Stimulated activated CD8-positive, alpha-beta memory T cell treated with anti-CD3 and anti-CD28 coated beads, Interleukin-12 subunit alpha, Interleukin-12 subunit beta, amount 100 ng/mL, for 24 hours (primary cell): ENCODE results near the gene ST6GALNAC3.

Experiments
- DNase-seq: peaks from one replicate; pipeline ENCODE4 v3.0.0-alpha.2; 2020; ENCODE audit errors: extremely low read depth

ST6GALNAC3 gene

DNA sequence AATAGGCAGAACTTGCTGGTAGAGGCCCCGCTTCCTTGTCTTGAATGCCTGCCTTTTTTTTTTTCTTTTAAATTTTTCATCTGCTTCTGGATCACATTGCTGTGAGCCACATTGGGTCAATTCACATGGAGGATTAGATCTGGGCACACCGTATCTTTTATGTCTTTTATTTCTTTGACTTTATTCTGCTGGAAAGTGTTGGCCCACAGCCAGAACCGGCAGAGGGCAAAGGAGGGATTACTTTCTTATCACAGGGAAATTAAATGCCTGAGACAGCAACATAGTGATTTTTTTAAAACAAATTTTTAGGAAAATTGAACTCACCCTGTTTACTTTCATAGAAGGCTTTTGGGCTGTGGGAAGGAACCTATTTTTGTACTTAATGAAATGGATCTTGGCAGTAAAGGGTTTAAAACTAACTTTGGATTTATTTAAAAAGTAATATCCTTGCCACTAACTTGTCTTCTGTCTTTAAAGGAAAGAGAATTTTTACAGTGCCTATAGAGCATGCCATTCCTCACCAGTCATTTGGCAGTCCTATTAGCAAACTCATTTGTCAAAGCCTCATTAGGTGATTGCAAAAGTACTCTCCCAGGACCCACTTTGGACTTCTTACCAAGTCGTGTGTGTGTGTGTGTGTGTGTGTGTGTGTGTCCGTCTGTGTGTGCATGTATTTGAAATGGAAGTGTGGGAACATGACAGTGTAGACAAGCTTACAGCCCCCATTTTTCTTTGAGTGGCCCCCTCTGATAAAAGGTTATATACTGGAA lies 68.4 kb downstream of the ST6GALNAC3 start:
- no peak for DNase-seq

DNA sequence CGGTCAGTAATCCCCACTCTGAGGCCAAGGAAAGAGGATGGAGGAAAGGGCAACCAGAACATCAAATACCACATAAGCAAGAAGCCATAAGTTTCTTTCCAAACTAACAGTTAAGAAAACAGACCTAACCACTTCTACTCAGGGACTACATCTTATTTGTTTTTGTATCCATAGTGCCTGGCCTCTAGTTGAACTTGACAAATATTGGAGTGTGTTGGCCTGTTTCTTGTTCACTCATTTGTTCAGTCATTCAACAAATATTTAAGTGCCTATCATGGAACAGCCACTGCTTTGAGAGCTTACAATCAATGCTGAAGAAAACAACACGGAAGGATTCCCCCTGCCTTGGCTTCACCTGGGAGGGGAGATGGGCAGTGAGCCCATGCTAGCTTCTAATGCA lies 69.7 kb downstream of the ST6GALNAC3 start:
- DNase-seq = no peak

DNA sequence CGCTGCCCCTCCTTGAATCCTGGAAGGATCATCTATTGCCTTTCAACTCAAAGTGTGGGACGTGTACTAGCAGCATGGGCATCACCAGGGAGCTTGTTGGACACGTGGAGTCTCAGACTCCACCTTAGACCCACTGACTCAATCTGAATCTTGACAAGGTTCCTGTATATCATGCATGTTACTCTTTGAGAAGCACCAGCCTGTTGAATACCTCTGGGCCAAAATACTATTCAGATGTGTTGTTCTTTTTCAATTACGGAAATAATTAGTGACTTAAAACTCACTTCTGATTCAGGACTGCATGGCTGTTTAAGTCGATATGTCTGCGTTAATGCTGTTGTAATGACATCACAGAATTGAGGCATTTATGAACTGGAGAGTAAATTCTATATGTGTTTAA lies 70.8 kb downstream of the ST6GALNAC3 start:
- DNase-seq = no peak

DNA sequence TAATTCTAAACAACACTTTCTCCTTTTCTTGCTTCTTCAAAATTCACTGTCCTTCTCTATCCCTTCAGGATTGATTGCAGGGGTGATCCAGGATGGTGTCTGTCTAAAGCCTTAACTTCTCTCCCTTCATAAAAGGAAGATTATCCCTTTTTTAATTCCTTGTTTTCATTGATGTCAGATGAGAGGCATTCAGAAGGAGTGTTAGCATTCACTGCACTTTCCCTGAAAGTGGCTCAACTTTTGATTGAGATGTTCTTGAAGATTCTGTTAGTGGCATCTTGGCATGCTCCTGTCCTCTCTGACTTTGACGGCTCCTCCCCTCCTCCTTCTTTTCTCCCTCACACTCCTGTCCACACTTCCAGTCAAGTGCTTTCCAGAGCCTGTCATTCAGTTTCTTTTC lies 71.6 kb downstream of the ST6GALNAC3 start:
- no peak for DNase-seq

DNA sequence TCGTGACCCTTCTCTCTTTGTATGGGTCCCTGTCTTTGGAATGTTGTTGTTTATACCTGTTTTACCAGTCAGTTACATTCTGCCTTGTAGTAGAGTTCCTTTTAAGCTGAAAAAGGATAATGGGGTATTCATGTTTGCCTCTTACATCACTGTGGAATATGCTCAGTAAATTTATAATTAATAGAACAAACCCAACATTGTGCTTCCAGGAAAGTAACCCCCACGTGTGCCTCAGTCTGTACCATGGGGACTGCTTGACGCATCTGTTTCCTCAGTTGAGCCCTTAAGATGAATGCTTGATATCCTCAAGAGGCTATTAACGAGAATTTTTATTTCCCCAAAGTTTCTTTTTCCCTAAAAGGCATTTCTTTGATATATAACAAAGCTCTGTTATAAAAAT lies 73.4 kb downstream of the ST6GALNAC3 start:
- DNase-seq = no peak

DNA sequence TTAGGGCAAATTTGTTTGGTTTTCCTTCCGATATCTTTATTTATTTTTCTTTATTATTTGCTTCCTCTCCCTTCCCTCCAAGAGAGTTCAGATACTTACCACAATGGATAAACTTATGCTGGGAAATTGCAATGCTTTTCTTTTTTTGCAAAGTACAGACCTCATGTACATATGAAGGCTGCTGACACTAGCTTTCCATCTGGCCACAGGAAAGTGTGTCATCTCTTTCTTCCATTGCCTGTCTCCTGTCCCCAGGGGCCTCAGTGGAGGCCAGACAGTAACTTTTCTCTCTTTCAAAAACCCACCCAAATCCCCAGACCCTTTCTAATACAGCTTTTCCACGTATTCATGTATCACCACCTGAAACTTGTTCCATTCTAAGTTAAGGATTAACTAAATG lies 73.9 kb downstream of the ST6GALNAC3 start:
- DNase-seq = no peak

DNA sequence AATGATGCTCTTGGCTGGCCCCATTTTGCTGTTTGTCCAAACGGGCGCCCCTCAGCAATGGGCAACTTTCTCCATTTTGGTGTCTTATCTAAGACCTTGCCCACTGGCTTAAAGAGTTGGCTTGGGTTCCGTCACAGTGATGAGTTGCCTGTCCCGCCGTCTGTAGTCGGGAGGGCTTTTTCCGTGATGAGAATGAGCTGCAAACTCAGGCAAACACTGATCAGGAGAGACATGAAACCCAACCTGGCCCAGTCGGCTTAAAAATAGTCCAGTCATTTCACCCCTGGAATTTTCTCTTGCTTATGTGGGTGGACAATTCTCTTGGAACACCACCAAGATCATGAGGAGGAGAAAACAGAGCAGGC lies 79.3 kb downstream of the ST6GALNAC3 start:
- no peak for DNase-seq

DNA sequence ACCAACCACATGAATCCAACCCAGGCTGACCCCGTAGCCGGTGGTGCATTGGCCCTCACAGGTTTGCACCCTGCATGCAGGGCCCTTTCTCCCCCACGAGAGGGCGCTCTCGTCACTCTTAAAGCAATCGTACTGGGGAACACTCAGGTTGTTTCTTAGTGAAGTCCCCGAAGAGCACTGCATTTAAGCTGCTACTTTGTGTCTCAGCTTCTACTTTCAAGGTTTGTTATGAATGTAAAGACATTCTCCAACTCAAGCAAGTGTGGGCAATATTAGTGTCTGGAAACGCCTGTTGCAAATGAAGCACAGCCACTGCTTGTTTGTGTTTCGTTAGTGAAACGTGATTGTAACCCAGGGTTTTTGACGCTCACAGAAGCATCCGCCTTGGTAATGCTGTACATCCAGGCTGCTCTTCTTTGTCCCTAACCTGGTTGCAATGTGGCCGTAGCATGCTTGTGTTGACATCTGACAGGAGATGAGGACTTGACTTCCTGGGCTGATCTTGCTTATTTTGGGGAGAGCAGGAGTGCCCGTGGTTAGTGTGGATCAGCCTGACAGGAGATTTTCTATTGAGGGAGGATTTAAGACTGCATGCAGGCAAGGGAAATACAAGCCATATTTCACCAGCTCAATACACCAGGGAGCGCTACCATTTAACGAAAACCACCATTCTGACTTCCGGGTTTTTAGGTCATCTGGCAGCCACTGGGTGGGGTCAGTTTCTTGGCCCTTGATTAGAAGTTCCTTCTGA lies 79.8 kb downstream of the ST6GALNAC3 start:
- peak; percentile 27 for DNase-seq

DNA sequence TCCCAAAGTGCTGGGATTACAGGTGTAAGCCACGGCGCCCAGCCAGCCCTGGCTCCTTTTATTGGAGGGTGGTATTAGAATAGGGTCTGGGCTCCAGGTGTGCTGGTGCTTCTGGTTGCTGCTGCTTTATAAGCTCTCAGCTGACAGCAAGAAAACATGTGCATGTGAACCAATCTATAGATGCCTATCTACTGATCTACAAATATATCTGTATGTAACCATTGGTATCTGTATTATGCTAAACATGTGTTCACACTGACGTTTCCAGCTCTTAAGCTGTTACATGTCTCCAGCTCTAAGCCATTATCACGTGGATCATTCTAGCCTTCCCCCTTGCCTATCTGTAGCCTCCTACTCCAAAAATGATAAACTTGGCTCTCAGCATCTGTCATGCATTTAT lies 82.4 kb downstream of the ST6GALNAC3 start:
- DNase-seq = no peak

DNA sequence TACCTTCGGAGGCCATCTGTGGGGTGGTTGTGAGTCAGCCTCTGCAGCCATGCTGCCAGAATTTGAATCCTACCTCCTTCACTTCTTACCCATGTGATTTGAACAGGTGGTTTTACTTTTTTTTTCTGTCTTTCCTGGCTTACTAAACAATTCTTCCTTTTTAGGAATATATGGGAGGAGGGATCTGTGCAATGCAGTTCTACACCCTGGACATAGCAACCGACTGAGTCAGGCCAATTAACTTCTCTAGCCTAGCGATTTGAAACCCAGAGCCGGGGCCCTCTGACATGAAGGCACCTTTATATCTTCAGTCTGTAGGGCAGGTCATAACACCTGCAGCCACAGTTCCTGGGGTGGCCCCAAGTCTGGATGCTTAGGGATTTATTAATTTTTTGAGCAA lies 83.6 kb downstream of the ST6GALNAC3 start:
- DNase-seq = no peak

DNA sequence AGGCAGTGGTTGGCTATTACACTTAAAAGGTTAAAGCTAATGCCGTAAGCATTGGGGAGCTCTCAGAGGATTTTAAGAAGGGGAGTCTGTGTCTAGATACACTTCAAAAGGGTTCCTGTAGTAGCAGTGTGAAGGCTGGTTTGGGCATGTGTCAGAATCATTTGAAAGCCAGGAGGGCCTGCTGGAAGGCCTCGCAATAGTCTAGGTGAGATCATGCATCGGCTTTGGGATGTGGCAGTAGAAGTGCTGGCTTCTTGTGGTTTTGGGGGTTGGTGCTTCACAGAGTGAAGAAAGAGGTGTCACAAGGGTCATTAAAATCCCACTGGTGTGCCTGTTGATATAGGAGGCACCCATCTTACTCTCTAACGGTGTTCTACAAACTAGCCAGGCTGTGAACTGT lies 85.7 kb downstream of the ST6GALNAC3 start:
- no peak for DNase-seq

DNA sequence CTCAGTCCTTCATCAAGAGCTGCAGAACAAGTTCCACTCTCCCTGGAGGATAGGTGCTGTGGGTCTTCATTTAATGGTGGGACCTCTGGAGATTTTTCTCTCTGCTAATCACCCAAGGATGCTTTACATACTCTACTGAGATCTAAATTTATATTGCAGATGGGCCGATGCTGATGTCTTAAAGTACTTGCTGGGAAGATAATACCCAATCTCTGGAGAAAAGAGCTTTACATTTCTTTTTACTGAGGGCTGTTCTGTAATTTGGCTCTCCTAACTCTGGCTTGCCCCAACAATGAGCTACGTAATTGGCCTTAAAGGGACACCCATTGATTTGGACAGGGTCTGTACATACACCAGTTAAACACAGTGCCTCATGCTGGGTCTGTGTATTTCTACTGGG lies 86.9 kb downstream of the ST6GALNAC3 start:
- DNase-seq = no peak

DNA sequence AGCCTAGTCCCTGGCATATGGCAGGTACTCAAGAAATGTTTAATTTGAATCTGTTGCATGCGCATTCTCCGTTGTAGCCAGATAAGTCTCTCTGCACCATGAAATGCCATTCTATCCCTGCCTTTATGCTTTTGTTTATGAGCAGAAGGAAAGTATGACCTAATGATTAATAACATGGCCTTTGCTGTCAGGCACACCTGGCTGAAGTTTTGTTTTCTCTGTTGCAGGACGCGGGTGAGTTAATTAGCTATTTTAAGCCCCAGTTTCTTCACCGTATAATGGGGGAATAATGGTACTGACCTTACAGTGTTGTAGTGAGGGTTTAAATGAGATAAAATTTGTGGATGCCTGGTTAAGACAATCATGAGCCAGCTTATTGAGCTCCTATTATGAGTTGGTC lies 87.7 kb downstream of the ST6GALNAC3 start:
- DNase-seq = no peak

DNA sequence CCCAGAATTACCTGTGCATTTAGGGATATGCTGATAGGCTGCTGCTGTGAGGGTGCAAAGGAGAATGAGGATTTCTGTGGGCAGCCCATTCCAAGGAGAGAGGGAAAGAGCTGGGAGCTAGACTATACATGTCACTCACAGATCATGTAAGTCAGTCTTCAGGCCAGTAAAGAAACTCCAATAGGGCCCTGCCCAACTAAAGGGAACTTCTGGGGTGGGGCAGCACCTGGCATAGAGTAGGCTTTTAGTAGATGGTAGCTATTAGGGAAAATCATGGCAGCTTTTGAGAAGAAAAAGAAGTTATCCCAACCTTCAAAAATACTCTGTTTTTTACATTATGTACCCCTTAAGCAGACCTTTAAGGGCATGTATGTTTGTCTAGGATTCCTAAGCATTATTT lies 89.6 kb downstream of the ST6GALNAC3 start:
- DNase-seq = no peak

DNA sequence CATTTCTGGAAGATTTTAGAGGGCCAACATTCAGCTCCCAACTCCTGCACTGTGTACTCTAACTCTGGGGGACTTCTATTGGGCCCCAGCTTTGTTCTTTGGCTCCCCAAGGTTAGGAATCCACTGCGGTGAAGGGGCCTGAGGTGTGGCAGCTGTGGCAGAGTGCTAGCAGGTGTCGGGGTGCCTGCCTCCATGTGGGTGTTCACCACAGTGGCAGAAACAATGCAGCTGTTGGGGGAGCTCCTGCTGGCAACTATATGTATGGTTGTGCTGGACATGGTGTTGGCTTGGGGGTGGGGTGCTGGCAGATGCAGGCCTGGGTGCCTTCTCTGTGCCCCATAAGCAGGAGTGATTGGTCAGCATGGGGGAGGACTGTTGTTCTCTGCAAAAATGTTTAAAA lies 95.5 kb downstream of the ST6GALNAC3 start:
- DNase-seq = no peak

DNA sequence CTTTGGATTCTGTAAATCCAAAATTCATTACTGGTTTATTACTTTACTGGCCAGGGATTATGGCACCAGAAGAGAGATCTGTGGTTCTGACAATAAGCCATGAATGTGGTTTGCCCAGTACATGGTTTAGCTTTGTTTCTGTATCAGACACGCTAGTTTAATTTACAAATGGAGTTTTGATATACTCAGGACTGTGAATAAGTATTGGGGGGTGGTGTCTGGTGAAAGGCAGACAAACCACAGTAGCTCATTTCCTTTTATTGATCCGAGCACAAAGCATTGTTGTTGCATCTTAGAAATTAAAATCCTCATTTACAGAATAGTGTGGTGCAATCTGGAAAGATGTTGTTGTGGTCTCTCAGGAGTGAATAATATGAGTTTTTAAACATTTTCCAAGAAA lies 96.0 kb downstream of the ST6GALNAC3 start:
- no peak for DNase-seq

DNA sequence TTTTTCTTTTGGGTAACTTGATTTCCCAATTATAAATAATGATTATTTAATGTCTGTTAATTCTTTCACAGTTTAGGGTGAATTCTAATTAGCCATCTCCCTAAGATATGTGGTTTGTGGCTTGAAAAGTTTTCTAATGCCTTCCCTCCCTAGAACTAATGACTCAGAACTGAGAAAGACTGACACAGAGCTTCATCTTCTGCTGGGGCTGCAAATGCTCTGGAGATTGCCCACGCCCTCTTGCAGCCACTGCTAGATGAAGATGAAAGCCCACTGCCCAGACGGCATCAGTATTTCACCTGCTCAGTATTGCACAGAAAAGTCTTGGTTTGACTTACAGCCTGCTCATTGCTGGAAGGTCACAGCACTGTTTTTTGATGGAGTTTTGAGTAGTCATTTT lies 101.5 kb downstream of the ST6GALNAC3 start:
- DNase-seq = no peak

DNA sequence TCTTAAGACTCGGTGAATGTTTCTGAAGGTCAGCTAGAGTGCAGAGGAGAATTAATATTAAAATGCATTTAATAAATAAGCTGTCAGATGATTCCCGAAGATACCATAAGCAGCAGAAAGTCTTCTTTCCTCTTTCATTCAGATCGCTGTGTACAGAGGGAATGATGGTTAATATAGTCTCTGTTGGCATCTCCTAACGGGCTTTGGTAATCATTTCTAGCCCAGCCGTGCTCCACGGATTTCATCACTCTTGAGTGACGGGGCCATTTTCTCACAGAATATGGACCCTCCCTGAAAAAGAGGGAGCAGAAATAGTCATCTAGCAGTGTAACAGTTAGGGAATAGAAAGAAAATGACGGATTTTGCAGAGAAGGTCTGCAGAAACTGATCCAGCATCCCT lies 103.1 kb downstream of the ST6GALNAC3 start:
- DNase-seq = no peak

DNA sequence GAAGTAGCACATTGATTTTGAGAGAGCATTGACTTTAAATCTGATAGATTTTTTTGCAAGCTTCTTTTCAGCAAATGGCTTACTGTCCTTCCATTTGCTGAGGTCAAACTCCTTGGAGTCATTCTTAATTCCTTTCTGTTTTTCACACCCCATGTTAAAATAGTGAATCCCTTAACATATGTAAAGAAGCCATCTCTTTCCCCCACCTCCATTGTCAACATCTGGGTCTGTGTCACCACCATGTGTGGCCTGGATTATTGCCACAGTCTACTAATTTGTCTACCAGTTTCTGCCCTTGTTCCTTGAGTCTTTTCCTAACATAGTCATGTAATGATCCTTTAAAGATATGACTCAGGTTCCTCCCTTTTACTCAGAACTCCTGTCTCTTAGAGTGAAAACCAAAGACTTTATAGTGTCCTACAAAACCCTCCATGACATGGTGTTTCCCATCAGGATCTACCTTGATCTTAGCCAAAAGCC lies 104.7 kb downstream of the ST6GALNAC3 start:
- no peak for DNase-seq

DNA sequence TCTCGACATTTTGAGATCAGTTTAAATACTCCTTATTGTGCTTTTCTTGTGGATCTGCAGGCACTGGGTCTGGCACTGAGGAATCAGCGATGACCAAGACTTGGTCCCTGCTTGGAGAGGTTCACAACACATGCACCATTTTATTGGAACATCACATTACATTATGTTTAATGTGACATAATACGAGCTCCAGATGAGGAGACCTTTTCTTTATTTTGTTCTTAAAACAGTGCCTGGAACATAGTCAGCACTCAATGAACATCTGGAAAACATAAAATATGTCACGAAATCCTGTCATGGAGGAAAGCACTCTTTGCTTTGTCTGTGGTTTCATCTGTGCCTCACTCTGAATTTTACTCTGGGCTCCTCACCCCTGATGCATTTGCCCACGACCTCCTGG lies 110.7 kb downstream of the ST6GALNAC3 start:
- no peak for DNase-seq

DNA sequence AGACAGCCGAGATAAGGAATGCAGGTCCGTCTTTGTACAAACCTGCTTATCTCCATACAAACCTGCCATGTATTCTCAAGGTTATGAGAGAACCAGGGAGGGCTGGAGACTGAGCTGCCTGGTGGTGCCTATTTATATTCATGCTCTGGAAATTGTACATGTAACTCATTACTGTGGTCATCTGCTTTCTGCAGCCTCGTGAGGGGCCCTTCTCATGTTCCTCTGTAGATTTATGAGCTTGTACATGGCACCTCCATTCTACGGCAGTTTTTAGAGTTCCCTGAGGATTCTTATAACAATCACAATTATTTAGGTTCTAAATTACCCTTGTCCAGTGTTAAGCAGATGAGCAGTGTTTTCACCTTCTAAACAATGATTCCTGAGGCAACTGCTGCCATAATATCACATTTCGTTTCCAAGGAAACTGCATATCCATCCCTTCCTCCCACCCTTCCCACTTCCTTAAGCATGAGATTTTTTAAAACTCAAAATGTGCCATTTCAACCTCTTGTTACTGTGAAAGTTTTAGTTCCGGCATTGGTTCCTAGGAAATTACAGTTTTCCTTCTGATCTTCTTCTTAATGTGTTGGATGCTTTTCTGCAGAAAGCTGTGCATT lies 112.1 kb downstream of the ST6GALNAC3 start:
- no peak for DNase-seq

DNA sequence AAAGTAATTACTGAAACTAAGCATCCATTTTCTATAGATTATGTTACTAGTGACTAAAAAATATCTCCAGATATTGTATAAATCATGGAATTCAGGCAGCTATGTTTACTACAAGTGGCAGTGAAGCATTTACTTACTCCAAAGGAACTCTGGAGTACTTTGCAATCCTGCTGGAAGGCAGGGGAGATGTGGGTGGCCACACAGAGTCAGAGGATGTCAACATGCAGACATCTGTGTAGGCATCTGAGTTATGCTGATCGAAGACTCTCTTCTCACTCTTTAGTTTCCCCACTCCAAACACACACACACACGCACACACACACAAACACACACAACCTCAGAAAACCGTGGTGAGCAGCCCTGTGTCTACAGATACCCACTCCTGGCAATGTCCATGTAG lies 112.9 kb downstream of the ST6GALNAC3 start:
- no peak for DNase-seq

DNA sequence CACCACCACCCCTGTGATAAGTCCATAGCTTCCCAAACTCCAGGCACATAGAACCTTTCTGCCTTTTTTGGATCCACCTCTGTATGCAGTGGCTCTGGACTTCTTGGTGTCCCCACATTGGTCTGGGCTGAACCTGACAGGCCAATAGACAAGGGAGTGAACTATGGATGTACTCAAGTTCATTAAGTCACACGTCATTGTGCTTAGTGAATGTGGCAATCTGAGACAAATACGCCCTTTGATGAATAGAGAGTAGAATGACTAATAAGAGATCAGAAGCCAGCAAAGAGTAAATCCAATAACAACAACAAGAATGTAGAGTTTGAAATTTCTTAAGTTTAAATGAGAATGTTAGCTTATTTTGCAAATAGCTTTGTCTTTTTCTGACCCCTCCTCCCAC lies 114.8 kb downstream of the ST6GALNAC3 start:
- DNase-seq = no peak
